ENCODE data around the gene MARCHF9. TPM values are rescaled to one million over a fixed set of nuclear protein-coding genes. Genes with fewer than 3 reads are reported as not detected.

MARCHF9 gene
- total RNA-seq, 1 donor from 2014 or later, result 34.3 TPM

GRCh38 chr12:57741844-57742738 is 12.8 kb upstream of the MARCHF9 start:
- DNase-seq (ENCODE audit: low spot score, unreplicated experiment), result no peak
- Mint-ChIP-seq H3K4me1 (ENCODE audit: low read depth) (peaks cover 9% of the 10 kb centered on the region), H3K27me3 (peaks cover 49% of the 10 kb centered on the region), H3K4me3 (ENCODE audit: low read depth) (no peak overlapping the region), H3K9me3 (ENCODE audit: low read depth) (no peaks in the 10 kb centered on the region), H3K27ac (no peak overlapping the region), H3K36me3 (ENCODE audit: insufficient read depth) (peaks cover under 1% of the 10 kb centered on the region)
- no peak for TF ChIP-seq CTCF (IDR thresholded peaks at IDR 0.05; ENCODE audit: unreplicated experiment)

GRCh38 chr12:57743769-57744168 is 11.1 kb upstream of the MARCHF9 start:
- H3K4me3 Mint-ChIP-seq (ENCODE audit: low read depth), result peak overlapping the region; percentile 93
- H3K4me1 Mint-ChIP-seq (ENCODE audit: low read depth), result peaks cover 9% of the 10 kb centered on the region
- H3K9me3 Mint-ChIP-seq (ENCODE audit: low read depth), result no peaks in the 10 kb centered on the region
- no peak overlapping the region for H3K27ac Mint-ChIP-seq
- peaks cover 48% of the 10 kb centered on the region for H3K27me3 Mint-ChIP-seq
- no peak for DNase-seq (ENCODE audit: low spot score, unreplicated experiment)
- H3K36me3 Mint-ChIP-seq (ENCODE audit: insufficient read depth), result peaks cover 8% of the 10 kb centered on the region
- TF ChIP-seq CTCF (IDR thresholded peaks at IDR 0.05; ENCODE audit: unreplicated experiment), result no peak

GRCh38 chr12:57744194-57744776 is 10.6 kb upstream of the MARCHF9 start:
- Mint-ChIP-seq H3K4me1 (ENCODE audit: low read depth) (peaks cover 5% of the 10 kb centered on the region), H3K36me3 (ENCODE audit: insufficient read depth) (peaks cover 13% of the 10 kb centered on the region), H3K4me3 (ENCODE audit: low read depth) (peak overlapping the region; percentile 93), H3K9me3 (ENCODE audit: low read depth) (no peaks in the 10 kb centered on the region), H3K27me3 (peaks cover 42% of the 10 kb centered on the region), H3K27ac (peak overlapping the region; percentile 93)
- no peak for TF ChIP-seq CTCF (IDR thresholded peaks at IDR 0.05; ENCODE audit: unreplicated experiment)
- DNase-seq (ENCODE audit: low spot score, unreplicated experiment), result no peak

GRCh38 chr12:57744777-57745484 is 10.0 kb upstream of the MARCHF9 start, which contains the start of gene TSPAN31:
TSS of gene TSPAN31 (plus strand) at chr12:57745039. CDS start at chr12:57745155, 116 bp downstream.
- peaks cover 14% of the 10 kb centered on the region for H3K36me3 Mint-ChIP-seq (ENCODE audit: insufficient read depth)
- peak; percentile 69 for DNase-seq (ENCODE audit: low spot score, unreplicated experiment)
- H3K4me3 Mint-ChIP-seq (ENCODE audit: low read depth), result peak within 1 kb of the TSS; percentile 93
- H3K4me1 Mint-ChIP-seq (ENCODE audit: low read depth), result peaks cover 5% of the 10 kb centered on the region
- H3K9me3 Mint-ChIP-seq (ENCODE audit: low read depth), result no peaks in the 10 kb centered on the region
- peaks cover 36% of the 10 kb centered on the region for H3K27me3 Mint-ChIP-seq
- H3K27ac Mint-ChIP-seq, result peak within 1 kb of the TSS; percentile 93
- TF ChIP-seq CTCF (IDR thresholded peaks at IDR 0.05; ENCODE audit: unreplicated experiment), result no peak

GRCh38 chr12:57745485-57745881 is 9.4 kb upstream of the MARCHF9 start:
- DNase-seq (ENCODE audit: low spot score, unreplicated experiment), result no peak

More at GRCh38 chr12:57745485-57745881, 9.4 kb upstream of the MARCHF9 start:
- H3K4me3 Mint-ChIP-seq (ENCODE audit: low read depth), result peak overlapping the region; percentile 93
- peaks cover 32% of the 10 kb centered on the region for H3K27me3 Mint-ChIP-seq
- no peaks in the 10 kb centered on the region for H3K9me3 Mint-ChIP-seq (ENCODE audit: low read depth)
- peak overlapping the region; percentile 93 for H3K27ac Mint-ChIP-seq
- H3K36me3 Mint-ChIP-seq (ENCODE audit: insufficient read depth), result peaks cover 18% of the 10 kb centered on the region
- no peak for TF ChIP-seq CTCF (IDR thresholded peaks at IDR 0.05; ENCODE audit: unreplicated experiment)
- peaks cover 5% of the 10 kb centered on the region for H3K4me1 Mint-ChIP-seq (ENCODE audit: low read depth)
